GM21528 (cell line): ENCODE measurements around the gene LANCL1.
A peak's percentile ranks its signal among the peaks of the same experiment; 100 is the strongest.

ENCODE experiments used
- ATAC-seq: cut with Tn5 transposase; IDR thresholded peaks from one replicate; pipeline ENCODE4 v1.9.1; 2021; ENCODE audit warnings: mild to moderate bottlenecking, moderate library complexity; ENCODE audit not compliant: unreplicated experiment, low FRiP score

LANCL1 gene

DNA sequence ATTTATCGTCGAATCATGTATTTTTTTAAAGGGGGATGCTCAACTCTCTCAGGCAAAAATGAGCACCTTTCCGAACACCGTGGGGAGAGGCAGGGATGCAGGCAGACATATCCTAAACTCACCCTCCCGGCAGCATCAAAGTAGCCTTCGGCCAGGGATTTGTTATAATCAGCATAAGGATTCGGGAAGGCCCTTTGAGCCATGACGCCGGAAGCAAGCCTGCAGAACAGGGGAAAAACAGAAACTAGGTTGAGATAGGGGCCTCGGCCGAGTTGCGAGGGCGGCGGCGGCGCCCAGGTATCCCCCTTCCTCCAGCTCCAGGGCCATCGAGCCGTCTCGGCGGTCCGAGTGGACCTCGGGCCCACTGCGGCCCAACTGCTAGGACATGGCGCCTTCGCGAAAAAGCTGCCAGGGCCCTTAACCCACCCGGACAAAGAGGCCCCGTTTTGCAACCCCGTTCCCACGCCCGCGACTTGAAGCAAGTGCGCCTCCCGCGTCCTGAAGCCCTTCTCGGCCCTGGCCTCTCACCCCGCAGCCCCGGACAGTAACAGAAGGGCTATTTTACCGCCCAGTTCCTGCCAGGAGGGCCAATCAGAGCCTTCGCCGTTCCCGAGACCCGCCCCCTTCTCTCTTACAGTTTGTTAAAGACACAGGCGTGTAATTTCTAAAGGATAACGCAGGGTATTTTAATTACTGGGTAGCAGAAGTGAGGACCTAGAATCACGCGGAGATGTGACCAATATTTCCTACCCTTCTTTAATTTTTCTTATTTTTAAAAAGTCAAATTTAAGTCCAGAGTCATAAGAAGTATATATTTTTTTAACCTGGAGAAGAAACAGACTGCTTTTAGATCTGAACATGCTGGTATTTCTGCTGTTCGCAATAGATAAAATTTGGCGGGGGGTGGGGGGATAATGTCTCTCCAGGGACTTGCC is at the start of gene LANCL1:
Gene LANCL1, minus strand, starts transcription at position 566 of the 935 bp plus-strand sequence. Its CDS starts 363 bp downstream, at position 203.
- ATAC-seq = peak; percentile 100

- no peak for ATAC-seq
These were observed 48.0 kb upstream of the LANCL1 start for GRCh38 chr2:210524533-210524932.

DNA sequence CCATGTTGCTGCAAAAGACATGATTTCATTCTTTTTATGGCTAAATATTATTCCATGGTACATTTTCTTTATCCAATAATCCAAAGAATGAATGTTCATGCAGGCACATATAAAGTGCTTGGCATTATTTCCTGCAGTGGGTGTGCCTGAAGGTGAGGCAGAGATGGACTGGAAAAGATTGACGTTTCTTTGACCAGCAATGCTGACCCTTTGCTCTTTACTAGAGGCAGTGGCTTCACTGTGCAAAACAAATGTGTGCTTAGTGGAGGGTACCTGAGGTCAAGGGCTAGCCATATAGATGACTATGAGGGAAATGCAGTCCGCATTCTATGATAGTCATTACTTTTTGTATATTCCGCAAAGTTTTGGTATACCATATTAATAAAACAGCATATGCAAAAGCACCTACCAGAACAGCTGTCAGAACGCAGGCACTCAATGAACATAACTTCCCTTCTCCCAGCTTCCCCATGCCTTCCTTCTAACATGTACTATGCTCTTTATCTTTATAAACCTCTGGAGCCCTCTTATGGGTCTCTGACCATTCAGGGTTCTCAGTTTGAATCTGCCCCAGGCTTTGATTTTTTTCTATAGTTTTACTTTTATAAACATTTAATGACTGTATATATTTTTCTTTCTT is 47.2 kb upstream of the LANCL1 start:
- no peak for ATAC-seq

- ATAC-seq = no peak
These were observed 45.8 kb upstream of the LANCL1 start for GRCh38 chr2:210522399-210522798.

DNA sequence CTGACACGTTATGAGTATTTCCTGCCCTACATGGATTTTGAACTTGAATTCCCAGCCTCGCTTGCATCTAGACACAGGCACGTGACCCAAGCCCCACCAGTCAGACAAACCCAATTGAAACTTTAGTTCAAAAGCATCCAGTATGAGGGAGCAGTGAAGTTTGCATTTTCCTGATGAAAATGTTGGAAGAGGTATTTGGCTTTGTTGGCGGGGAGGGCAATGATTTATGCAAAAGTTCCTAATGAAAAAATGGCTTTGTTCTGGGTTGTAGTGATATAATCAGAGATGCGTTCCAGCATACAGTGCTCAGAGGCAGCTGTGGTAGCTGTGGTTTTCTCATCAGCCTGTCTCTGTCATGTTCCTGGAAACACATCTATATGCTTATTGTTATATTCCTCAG is 43.0 kb upstream of the LANCL1 start:
- ATAC-seq = no peak

DNA sequence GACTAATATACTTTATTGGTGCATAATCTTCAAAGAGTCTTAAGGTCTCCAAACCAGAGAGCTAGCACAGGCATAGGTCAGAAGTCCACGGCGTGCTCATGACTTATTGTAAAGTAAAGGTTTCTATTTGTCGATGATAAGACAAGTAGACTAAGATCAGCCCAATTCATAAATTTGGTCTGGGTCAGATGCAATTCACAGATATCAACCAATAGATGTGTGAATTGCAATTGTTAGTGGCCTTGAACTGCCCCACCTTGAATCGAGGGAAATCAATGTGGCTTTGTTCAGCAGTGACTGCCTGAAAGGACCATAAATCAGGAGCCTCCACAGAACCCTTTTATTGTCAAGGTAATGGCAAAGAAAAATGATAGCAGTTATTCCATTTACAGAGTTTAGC is 40.7 kb upstream of the LANCL1 start:
- no peak for ATAC-seq

GRCh38 chr2:210515911-210516310 is 39.4 kb upstream of the LANCL1 start:
- no peak for ATAC-seq

GRCh38 chr2:210503725-210504191 is 27.2 kb upstream of the LANCL1 start:
- no peak for ATAC-seq

GRCh38 chr2:210503001-210503623 is 26.6 kb upstream of the LANCL1 start:
- no peak for ATAC-seq

DNA sequence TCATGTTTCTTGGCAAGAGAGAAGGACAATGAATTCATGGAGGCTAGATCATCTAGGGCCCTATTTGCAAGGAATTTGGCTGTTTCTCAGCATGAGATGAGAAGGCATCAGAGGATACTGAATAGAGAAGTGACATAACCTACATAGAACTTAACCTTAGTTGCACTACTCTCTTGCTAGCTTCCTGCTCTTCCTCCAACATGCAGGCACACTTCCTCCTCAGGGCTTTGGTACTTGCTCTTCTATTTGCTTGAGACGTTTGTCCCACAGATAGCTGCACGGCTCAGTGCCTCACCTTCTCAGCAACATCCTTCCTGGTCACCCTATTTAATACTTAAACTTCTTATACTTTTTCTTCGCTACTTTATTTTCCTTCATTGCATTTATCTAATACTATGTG is 20.0 kb upstream of the LANCL1 start:
- peak; percentile 82 for ATAC-seq

- no peak for ATAC-seq
These were observed 17.0 kb upstream of the LANCL1 start for GRCh38 chr2:210493528-210493927.

DNA sequence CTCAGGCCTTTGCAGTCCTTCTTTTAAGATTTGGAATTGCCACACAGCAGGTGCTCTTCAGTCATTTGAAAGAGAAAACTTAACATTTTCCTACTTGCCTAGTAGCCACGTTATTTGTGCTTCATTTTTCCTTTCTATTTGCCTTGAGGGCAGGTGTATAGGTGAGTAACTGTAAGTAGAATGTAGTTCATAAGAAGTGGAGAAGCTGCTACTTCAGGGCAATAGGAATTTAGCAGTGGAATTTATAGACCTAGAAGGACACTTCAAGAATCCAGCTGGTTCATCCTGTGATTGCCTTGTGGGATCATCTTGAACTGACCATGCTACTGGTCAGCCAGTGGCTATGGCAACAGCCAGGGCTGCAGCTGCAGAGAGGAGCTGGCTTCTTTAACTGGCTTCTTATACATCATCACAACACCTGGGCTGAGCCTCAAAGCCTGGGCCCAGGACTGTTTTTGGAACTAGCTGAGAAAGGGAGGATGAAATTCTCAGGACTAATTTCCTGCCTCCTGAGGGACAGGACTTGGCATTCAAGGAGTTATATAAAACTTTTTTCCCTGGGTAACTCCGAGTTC is 5.1 kb upstream of the LANCL1 start:
- no peak for ATAC-seq

GRCh38 chr2:210480764-210481163 is 4.2 kb upstream of the LANCL1 start:
- no peak for ATAC-seq

DNA sequence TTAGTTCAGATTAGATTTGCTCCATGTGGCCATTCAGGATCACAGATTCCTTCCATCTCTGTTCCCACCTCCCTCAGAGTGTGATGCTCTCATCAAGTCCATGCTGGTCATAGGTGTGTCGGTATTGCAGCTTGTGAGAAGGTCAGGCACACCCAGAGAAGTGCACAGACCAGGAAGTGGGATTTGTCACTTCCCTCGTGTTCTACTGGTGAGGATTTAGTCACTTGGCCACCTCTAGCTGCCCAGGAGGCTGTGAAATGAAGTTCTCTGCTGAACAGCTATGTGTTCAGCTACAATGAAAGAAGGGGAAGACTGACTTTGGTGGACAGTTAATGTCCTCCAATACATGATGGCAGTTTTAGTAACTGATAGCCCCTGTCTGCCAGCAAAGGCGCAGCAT is 3.5 kb upstream of the LANCL1 start:
- no peak for ATAC-seq

DNA sequence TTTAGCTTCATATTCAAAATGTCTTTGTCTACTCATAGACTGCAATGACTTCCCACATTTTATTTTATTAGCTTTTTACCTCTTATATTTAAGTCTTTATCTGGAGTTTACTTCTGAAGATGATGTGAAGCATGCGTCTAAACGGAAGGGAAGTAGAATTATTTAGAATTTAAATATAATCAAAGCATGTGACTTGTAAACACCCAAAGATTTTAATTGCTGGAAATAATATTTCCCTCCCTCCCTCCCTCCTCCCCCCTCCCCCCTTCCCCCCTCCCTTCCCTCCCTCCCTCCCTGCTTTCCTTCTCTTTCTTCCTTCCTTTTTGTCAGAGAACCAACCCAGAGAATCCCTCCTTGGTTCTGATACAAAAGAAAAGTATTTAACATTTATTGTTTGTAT is 2.1 kb upstream of the LANCL1 start:
- ATAC-seq = no peak

DNA sequence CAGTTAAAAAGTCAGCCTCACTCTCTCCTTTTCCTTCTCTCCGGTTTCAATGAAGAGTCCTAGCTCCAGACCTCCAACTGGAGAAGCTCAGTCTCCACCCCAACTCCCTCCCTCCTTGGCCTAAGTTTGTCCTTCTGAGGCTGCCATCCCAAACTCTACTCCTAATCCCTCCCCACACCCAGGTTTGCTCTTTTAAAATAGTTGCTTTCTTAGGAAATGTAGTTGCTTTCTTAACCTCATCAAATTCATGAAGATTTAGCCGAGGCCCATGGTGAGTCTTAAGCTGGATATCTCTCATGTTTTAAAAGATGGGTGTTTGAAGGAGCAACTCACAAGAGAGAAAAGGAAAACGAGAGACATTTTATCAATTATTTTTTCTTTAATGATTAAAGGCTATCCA is 937 bp upstream of the LANCL1 start:
- ATAC-seq = no peak

GRCh38 chr2:210475706-210476105 is 853 bp downstream of the LANCL1 start:
- no peak for ATAC-seq

DNA sequence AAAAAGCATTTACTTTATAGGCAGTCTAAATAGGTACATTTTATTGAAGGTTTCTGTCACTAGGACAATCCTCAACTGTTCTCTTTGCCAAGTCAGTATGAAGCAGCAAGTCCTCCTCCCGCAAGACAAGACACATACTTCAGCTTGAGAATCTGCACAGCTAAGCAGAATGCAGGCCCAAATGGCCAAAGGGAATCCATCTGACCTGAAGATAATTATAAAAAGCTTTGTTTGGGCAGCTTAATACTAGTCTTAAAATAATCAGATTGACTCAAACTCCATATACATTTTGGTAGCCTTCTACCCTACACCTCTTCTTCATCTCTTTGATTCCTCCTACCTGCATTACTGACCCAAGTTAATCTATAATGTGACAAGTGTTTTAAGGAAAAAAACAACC is 1.8 kb downstream of the LANCL1 start:
- ATAC-seq = no peak

DNA sequence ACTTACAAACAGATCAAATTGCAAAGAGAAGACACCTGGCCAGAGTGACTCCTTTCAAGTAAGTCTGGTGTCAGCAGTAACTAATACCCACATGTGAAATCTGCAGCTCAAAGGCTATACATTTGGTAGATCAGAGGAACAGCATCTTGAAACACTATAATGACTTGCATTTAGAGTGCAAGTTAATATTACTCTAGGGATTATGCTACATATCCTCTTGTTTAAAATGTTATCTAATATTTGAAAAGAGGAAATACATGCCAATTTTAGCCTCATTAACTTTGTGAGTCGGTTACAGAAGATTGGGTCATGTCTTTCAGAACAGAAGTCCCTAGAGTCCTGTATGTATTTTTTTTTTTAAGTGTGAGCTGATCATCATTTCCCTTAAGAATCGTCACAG is 15.2 kb downstream of the LANCL1 start:
- ATAC-seq = peak; percentile 62

- peak; percentile 75 for ATAC-seq
These were observed 16.0 kb downstream of the LANCL1 start for GRCh38 chr2:210460322-210461227.
